Measurements from ENCODE around the gene ITPKC. TPM values are rescaled to one million over a fixed set of nuclear protein-coding genes. Genes with fewer than 3 reads are reported as not detected.

Gene ITPKC
- total and polyA plus RNA-seq, 2 of the 13 experiments (the other 11 are each of a cell fraction or from before 2014, with no cell fraction given): 6.9 to 11.2 TPM

- TF ChIP-seq, protein P1, sequence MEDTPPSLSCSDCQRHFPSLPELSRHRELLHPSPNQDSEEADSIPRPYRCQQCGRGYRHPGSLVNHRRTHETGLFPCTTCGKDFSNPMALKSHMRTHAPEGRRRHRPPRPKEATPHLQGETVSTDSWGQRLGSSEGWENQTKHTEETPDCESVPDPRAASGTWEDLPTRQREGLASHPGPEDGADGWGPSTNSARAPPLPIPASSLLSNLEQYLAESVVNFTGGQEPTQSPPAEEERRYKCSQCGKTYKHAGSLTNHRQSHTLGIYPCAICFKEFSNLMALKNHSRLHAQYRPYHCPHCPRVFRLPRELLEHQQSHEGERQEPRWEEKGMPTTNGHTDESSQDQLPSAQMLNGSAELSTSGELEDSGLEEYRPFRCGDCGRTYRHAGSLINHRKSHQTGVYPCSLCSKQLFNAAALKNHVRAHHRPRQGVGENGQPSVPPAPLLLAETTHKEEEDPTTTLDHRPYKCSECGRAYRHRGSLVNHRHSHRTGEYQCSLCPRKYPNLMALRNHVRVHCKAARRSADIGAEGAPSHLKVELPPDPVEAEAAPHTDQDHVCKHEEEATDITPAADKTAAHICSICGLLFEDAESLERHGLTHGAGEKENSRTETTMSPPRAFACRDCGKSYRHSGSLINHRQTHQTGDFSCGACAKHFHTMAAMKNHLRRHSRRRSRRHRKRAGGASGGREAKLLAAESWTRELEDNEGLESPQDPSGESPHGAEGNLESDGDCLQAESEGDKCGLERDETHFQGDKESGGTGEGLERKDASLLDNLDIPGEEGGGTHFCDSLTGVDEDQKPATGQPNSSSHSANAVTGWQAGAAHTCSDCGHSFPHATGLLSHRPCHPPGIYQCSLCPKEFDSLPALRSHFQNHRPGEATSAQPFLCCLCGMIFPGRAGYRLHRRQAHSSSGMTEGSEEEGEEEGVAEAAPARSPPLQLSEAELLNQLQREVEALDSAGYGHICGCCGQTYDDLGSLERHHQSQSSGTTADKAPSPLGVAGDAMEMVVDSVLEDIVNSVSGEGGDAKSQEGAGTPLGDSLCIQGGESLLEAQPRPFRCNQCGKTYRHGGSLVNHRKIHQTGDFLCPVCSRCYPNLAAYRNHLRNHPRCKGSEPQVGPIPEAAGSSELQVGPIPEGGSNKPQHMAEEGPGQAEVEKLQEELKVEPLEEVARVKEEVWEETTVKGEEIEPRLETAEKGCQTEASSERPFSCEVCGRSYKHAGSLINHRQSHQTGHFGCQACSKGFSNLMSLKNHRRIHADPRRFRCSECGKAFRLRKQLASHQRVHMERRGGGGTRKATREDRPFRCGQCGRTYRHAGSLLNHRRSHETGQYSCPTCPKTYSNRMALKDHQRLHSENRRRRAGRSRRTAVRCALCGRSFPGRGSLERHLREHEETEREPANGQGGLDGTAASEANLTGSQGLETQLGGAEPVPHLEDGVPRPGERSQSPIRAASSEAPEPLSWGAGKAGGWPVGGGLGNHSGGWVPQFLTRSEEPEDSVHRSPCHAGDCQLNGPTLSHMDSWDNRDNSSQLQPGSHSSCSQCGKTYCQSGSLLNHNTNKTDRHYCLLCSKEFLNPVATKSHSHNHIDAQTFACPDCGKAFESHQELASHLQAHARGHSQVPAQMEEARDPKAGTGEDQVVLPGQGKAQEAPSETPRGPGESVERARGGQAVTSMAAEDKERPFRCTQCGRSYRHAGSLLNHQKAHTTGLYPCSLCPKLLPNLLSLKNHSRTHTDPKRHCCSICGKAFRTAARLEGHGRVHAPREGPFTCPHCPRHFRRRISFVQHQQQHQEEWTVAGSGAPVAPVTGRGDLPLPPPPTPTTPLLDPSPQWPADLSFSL (CRISPR knock-in tag; IDR thresholded peaks at IDR 0.05): no peak
- no peak for TF ChIP-seq PRMT3 (CRISPR knock-in tag; IDR thresholded peaks at IDR 0.05; ENCODE audit: borderline replicate concordance, low read depth)
- TF ChIP-seq RFX1 (IDR thresholded peaks at IDR 0.05): no peak
- peak; percentile 74; the same call in 1 of the 2 replicates for TF ChIP-seq GABPB1 (CRISPR knock-in tag; IDR thresholded peaks at IDR 0.05)
- TF ChIP-seq ZNF180 (CRISPR knock-in tag; IDR thresholded peaks at IDR 0.05; ENCODE audit: borderline replicate concordance, low read depth): no peak
- no peak for TF ChIP-seq TIGD3 (CRISPR knock-in tag; IDR thresholded peaks at IDR 0.05; ENCODE audit: borderline replicate concordance)
- TF ChIP-seq CCDC6 (CRISPR knock-in tag; IDR thresholded peaks at IDR 0.05): no peak
- TF ChIP-seq SNAPC2 (CRISPR knock-in tag; IDR thresholded peaks at IDR 0.05): peak; percentile 53; the same call in 1 of the 2 replicates
- TF ChIP-seq ZFP41 (CRISPR knock-in tag; IDR thresholded peaks at IDR 0.05; ENCODE audit: borderline replicate concordance): no peak
- no peak; the same call in 1 of the 2 replicates for TF ChIP-seq NCOA2 (CRISPR knock-in tag; IDR thresholded peaks at IDR 0.05)
- no peak for TF ChIP-seq ZNF496 (CRISPR knock-in tag; IDR thresholded peaks at IDR 0.05; ENCODE audit: insufficient replicate concordance)
- no peak for TF ChIP-seq ZMAT5 (CRISPR knock-in tag; IDR thresholded peaks at IDR 0.05; ENCODE audit: borderline replicate concordance, low read depth)
- no peak; the same call in 1 of the 2 replicates for TF ChIP-seq TFDP2 (CRISPR knock-in tag; IDR thresholded peaks at IDR 0.05)
- no peak for TF ChIP-seq ZNF577 (CRISPR knock-in tag; IDR thresholded peaks at IDR 0.05; ENCODE audit: borderline replicate concordance, low read depth)
- TF ChIP-seq TMF1 (CRISPR knock-in tag; IDR thresholded peaks at IDR 0.05; ENCODE audit: low read depth): peak; percentile 87
- peak; percentile 76; the same call in 1 of the 2 replicates for TF ChIP-seq EEA1 (CRISPR knock-in tag; IDR thresholded peaks at IDR 0.05; ENCODE audit: borderline replicate concordance)
- TF ChIP-seq, protein P2, sequence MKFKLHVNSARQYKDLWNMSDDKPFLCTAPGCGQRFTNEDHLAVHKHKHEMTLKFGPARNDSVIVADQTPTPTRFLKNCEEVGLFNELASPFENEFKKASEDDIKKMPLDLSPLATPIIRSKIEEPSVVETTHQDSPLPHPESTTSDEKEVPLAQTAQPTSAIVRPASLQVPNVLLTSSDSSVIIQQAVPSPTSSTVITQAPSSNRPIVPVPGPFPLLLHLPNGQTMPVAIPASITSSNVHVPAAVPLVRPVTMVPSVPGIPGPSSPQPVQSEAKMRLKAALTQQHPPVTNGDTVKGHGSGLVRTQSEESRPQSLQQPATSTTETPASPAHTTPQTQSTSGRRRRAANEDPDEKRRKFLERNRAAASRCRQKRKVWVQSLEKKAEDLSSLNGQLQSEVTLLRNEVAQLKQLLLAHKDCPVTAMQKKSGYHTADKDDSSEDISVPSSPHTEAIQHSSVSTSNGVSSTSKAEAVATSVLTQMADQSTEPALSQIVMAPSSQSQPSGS (CRISPR knock-in tag; IDR thresholded peaks at IDR 0.05): peak; percentile 25; the same call in 1 of the 2 replicates
Observed at GRCh38 chr19:40750874-40751537, 34.1 kb downstream of the ITPKC start, which contains the start of gene SNRPA (continued).

Measured in HepG2 (cell line).